Hematopoietic multipotent progenitor cell treated with erythropoietin and hydrocortisone succinate and interleukin-3 and kit ligand, for 17 days (in vitro differentiated cells): ENCODE data around the gene TM9SF1.

Experiments used
- DNase-seq: peaks from one replicate; pipeline ENCODE4 v3.0.0-alpha.2; 2015; ENCODE audit warnings: low spot score

The TM9SF1 gene

DNA sequence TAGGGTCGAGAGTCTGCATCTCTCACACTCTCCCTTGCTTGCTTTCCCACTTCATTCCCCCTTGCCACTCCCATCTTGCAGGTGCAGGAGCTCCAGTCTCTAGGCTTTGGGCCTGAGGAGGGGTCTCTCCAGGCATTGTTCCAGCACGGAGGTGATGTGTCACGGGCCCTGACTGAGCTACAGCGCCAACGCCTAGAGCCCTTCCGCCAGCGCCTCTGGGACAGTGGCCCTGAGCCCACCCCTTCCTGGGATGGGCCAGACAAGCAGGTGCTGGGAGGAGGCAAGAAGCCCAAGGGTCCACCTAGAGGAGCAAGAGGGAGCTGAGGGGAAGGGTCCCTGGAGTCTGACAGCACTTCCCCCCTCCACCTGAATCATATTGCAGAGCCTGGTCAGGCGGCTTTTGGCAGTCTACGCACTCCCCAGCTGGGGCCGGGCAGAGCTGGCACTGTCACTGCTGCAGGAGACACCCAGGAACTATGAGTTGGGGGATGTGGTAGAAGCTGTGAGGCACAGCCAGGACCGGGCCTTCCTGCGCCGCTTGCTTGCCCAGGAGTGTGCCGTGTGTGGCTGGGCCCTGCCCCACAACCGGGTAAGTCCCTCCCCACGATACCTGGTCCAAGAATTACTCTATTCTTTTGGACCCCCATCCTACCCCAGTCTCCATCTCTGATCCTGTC, 43.7 kb downstream of the TM9SF1 start:
- no peak for DNase-seq

DNA sequence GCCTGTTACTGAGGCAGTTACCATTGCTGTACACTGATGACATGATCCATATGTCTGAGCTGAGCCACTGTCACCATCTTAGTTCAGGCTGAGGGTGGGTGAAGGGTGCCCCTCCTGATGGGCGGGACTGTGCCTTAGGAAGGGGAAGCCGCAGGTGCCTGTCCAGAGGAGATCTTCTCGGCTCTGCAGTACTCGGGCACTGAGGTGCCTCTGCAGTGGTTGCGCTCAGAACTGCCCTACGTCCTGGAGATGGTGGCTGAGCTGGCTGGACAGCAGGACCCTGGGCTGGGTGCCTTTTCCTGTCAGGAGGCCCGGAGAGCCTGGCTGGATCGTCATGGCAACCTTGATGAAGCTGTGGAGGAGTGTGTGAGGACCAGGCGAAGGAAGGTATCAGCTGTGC, 44.2 kb downstream of the TM9SF1 start:
- DNase-seq, result no peak

DNA sequence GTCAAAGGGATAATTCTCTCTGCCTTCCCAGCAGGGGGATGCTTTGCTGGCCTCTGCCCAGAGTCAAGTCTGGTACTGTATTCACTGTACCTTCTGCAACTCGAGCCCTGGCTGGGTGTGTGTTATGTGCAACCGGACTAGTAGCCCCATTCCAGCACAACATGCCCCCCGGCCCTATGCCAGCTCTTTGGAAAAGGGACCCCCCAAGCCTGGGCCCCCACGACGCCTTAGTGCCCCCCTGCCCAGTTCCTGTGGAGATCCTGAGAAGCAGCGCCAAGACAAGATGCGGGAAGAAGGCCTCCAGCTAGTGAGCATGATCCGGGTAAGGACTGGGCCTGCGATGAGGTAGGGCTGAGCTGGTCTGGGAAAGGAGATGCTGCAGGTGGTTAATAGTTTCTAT, 44.7 kb downstream of the TM9SF1 start:
- no peak for DNase-seq

DNA sequence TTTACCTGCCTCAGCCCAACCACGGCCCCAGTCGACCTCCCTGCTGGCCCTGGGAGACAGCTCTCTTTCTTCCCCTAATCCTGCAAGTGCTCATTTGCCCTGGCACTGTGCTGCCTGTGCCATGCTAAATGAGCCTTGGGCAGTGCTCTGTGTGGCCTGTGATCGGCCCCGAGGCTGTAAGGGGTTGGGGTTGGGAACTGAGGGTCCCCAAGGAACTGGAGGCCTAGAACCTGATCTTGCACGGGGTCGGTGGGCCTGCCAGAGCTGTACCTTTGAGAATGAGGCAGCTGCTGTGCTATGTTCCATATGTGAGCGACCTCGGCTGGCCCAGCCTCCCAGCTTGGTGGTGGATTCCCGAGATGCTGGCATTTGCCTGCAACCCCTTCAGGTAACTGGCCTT, 45.2 kb downstream of the TM9SF1 start:
- no peak for DNase-seq

DNA sequence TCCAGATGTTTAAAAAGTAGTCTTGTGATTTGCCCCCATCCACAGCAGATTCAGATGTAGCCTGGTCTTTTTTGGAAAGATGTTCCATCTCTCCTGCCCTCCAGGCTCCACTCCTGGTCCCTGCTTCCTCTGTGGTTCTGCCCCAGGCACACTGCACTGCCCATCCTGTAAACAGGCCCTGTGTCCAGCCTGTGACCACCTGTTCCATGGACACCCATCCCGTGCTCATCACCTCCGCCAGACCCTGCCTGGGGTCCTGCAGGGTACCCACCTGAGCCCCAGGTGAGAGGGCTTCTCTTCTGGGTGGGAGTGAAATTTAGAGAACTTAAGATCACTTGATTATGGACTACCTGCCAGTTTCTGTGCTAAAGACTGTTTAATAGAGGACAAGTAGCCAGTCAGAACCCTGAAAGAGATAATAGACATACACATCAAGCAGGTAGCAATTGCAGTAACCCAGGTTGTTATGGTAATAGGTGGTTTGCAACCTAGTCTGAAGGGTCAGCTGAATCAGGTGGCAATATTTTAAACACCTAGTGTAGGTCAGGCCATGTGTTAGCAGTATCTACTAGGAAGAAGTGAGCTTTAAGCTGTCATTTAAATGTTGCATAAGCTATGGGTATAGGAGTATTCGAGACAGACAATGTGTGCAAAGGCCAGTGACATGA, 45.8 kb downstream of the TM9SF1 start:
- no peak for DNase-seq

DNA sequence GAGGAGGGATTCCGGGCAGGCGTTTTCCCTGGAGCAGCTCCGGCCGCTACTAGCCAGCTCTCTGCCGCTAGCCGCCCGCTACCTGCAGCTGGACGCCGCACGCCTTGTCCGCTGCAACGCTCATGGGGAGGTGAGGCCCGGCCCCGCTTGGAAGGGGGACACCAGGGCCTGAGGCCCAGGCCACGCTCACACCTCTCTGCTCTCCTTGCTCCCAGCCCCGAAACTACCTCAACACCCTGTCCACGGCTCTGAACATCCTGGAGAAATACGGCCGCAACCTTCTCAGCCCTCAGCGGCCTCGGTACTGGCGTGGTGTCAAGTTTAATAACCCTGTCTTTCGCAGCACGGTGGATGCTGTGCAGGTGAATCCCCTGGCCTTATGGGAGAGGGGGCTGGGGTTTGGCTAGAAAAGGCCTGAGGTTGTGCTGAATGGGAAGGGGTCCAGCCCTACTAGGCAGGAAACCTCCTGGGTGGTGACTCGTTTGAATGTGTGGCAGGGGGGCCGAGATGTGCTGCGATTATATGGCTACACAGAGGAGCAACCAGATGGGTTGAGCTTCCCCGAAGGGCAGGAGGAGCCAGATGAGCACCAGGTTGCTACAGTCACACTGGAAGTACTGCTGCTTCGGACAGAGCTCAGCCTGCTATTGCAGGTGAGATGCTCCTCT, 47.3 kb downstream of the TM9SF1 start:
- no peak for DNase-seq

DNA sequence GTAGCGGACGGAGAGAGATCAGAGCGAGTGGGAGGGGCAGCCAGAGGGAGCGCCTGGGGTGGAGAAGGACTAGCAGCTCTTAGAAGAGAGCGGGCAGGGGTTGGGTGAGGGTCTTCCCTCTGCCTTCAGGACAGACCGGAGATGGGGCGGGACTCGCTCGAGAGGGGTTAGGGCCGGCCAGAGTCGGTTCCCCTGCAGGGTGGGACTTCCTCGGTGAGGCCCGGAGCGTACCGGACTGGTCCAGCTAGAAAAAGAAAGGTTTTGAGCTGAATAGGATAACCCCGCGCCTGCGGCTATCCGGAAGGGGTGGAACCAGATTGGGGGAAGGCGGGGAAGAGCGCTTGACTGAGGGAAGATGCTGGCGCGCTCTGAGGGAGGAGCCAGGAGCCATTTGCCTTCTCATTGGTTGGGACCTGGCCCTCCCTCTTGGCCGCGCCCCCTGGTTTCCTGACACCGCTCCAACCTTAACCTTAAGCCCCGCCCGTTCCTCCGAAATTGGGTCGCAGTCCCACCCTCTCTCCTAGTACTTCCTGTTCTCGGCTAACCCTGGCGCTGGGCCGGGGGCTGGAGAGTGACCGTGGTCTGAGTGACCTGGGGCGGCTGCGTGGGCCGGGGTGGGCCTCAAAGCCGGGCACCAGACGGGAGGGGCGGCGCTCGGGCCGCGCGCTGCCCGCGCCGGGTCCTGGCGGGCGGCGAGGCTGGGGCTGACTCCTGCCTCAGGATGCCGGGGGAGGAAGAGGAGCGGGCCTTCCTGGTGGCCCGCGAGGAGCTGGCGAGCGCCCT, 48.1 kb downstream of the TM9SF1 start, which contains the start of gene RNF31:
Gene RNF31, plus strand, starts transcription at position 521 of the 783 bp plus-strand sequence. Its CDS starts 201 bp downstream, at position 722.
- peak; percentile 98 for DNase-seq

DNA sequence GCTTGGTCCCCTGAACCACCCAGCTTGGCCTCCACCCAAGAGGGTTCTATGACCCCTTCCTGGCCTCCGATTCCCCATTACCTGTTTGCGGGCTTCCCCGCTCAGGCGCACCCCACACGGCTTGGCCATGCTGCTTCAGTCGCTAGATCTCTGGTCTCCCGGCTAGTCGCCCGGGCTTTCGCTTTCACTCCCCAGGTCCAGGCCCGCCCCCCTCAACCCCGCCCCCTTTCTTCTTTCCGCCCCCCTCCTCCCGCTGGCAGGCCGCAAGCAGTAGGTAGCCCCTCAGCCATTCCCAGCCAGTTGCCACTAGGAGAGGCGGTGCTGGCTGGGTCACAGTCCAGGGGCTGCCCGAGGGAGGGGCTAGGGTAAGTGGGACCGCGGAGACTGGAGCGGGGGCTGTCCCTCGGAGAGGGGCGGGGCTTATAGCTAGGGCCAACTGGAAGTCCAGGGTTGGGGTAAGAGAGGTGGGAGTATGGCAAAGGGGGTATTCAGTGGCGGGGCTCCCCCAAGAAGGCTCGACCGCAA, 48.7 kb downstream of the TM9SF1 start, which contains the start of gene PSME2:
Gene PSME2, minus strand, starts transcription at position 158 of the 525 bp plus-strand sequence. Its CDS starts 29 bp downstream, at position 129.
- peak; percentile 85 for DNase-seq

DNA sequence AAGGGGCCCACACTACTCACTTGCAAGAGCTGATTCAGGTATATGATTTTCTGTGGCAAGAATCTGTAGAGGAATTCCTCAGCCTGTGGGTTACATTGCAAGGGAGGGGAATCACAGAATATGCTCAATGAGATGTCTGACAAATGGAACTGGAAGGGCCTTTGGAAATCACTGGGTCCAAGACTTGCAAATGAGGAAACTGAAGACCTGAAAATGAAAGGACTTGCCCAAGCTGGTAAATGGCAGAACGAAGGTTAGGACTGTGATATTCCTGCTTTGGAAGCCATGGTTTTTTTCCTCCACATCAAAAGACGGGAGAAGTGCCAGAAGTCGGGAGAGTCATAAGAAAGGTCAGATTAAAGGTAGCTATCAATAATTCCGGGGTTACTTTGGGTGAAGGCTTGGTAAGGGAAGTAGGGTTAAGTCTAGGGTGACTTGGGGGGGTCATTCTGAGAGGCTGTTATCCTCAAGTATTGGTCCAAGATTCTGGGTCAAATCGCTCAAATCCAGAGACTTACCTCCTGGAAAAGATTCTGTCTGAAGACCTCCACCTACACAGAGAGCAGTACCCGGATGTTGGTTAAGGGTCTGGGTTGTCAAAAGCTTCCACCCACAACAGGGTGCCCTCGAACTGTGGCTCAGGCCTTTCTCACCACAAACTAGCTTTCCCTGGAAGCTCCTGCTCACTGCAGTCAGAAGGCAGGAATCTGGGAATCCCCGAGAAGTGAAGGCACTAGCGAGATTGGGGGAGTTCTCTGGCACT, 49.4 kb downstream of the TM9SF1 start:
- DNase-seq, result no peak

DNA sequence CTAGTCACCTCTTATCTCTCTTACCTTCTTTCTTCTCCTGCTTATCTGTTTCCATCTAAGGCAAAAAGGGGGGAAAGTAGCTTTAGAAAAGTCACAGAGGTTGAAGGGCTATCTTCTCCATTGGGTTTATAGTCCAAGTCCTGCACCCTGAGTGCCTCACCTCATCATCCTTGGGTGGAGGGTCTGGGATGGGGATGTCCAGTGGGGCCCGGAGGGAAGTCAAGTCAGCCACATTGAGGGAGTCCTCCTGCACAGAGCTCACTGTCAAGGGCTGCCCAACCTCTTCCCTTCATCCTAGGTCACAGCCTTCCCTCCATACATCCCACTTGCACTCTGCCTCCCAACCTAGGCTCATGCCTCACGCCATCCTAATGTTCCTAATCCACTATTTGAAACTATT, 50.0 kb downstream of the TM9SF1 start:
- no peak for DNase-seq

DNA sequence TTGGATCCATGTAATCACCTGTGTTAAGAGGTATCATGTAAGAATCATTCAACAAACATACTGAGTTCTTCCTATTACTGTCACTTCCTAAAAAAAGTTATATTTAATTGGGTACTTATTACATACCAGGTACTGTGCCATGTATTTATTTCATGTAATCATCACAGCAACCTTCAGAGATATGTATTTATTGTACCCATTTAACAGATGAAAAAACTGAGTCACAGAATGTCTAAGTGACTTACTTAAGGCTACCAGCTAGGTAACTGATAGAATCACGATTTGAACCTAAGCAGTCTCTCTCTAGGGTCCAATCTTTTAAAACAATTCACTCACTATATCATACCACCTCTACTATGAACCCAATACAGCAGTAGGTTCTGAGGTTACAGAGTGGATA, 50.8 kb downstream of the TM9SF1 start:
- DNase-seq, result no peak

DNA sequence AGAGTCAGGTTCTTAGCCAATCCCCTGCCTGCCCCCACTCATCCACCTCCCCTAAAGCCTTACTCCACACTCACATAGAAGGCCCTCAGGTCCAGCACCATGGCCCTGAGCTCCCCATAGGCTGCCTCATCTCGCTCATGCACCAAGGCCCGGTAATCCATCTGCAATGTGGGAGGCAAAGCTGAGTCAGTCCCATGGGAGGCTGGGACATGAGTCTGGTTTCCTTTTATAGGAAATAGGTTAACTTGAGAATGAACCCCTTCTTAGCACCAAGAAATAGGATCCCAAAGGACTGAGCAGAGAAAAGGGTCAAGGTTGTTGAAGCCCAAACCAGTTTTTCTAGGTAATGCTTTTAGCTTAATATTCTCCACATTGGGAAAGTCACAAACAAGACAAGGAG, 51.7 kb downstream of the TM9SF1 start:
- DNase-seq, result no peak

DNA sequence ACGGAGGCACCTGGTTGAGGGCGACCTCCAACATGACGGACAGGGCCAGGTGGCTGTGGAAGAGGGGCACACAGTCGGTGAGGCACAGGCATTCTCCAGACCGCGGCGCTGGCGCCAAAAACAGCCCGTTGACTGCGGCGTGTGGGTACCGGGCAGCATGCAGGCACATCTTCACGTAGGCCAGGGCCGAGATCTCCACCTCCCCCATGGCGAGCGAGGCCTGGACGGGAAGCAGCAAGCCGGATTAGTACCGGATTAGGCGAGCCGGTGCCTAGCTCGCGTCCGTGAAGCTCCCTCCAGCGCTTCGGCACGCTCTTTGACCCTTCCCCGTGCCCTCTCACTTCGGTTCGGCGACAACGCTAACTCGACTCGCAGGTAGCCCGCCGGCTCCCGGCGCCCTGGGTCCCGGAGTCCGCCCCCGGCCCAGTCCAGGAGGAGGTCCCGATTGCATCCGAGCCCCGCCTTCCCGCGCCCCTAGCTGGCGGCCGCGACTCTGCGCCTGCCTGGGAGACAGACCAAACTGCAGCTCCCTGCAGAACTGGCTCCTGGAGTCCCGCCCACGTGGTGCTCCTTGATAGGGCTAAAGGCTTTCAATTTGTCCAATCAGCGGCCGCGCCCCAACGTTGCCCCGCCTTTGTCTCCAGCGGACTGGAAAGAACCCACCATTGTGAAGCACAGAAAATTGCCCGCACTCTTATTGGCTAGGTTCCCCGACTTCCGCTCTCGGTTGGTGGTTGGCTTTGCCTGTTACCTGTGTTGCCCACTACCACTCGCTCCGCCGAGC, 54.0 kb downstream of the TM9SF1 start, which contains the start of gene EMC9:
Gene EMC9, minus strand, starts transcription at position 495 of the 784 bp plus-strand sequence. Its CDS starts 287 bp downstream, at position 208.
- peak; percentile 98 for DNase-seq

DNA sequence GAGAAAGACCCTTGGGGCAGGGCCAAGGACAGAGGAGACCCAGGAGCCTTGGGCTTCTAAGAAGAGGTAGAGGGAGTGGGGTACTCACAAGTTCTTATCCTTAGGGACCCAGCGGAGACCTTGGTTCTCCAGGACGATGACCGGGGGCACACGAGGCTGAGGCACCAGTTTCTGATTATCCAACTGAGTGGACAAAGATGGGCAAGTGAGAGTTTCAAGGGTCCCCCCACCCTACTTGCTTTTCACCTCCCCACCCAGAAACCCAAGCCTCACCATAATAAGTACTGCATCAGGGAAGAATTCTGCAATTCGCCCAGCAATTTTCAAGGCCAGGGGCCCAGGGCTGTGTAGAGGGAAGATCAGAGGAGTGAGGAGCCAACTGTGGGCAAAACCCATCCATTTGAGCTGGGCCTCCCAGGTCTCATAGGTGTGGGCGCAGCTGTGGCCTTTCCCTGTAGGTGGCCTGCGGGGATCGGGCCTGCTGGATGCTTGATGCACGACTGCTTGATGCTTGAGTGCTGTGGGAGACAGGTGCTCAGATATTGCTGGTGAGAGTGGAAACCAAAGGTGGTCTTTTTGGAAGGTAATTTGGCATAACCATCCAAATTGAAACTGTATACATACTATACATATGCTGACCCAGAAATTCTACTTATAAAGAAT, 55.8 kb downstream of the TM9SF1 start:
- DNase-seq, result no peak
